Testis (tissue), 3 donors: ENCODE measurements around the gene FOS. TPM values are rescaled to one million over a fixed set of nuclear protein-coding genes. Genes with fewer than 3 reads are reported as not detected.

Experiments
- DNase-seq: peaks from one replicate; pipeline ENCODE4 v3.0.0-alpha.2; 2019
- H3K27ac ChIP-seq, 2 donors: fragments of 200-600 bp; sonication (generic); one replicate each; pipeline ENCODE4 v1.5.1; 2019
- H3K27me3 ChIP-seq: fragments of 200-600 bp; sonication (generic); one replicate; pipeline ENCODE4 v1.5.1; 2019
- H3K36me3 ChIP-seq: fragments of 200-600 bp; sonication (generic); one replicate; pipeline ENCODE4 v1.5.1; 2017; ENCODE audit warnings: low read depth; ENCODE audit errors: missing control alignments
- H3K4me1 ChIP-seq: fragments of 200-600 bp; sonication (generic); one replicate; pipeline ENCODE4 v1.5.1; 2019
- H3K4me3 ChIP-seq, 2 donors: fragments of 200-600 bp; sonication (generic); one replicate each; pipeline ENCODE4 v1.5.1; 2017 to 2019
- H3K9me3 ChIP-seq: fragments of 200-600 bp; sonication (generic); one replicate; pipeline ENCODE4 v1.5.1; 2017
- CTCF ChIP-seq, 3 experiments: fragments of 450-650 bp in 2 of 3; fragments of 200-600 bp in 1 of 3; sonication (generic) in 1 of 3; IDR thresholded peaks; one replicate each; pipeline ENCODE4 v1.5.1; 2016 to 2019; ENCODE audit warnings: antibody characterized with exemption in 3 of 3, mild to moderate bottlenecking in 2 of 3, moderate library complexity in 1 of 3
- POLR2A ChIP-seq: fragments of 450-650 bp; IDR thresholded peaks from one replicate; pipeline ENCODE4 v1.6.1; 2017; ENCODE audit warnings: antibody characterized with exemption, mild to moderate bottlenecking, moderate library complexity
- WGBS, 2 donors: methylation state at CpG; one replicate each; pipeline ENCODE4 v1.1.5; 2018; 5-methylcytosine and 5-hydroxymethylcytosine counted together
- intact Hi-C: fragments of 100-400 bp; cut with DNase I; formaldehyde crosslinking; loops from one replicate; pipeline ENCODE4 v1.15.1; 2023; ENCODE audit warnings: low total_unique reads
- polyA plus RNA-seq: library from polyadenylated mRNA; stranded (reverse); fragments of 350-450 nt; fragmentation: Illumina TruSeq; extraction: RNeasy Lipid Tissue Mini Kit (QIAGEN cat#74804); gene quantifications from one replicate; pipeline ENCODE4 v1.2.3, GENCODE V29; 2014; ENCODE audit warnings: low read depth, low replicate concordance; ENCODE audit not compliant: insufficient read depth
- total RNA-seq, 2 donors: library from RNA; depleted of rRNA; stranded (reverse); fragments of >200 nt; gene quantifications; one replicate each; pipeline ENCODE4 v1.2.3, GENCODE V29; 2016

FOS gene
- total and polyA plus RNA-seq, 3 donors from 2014 or later = 44.2 to 247 (median 66.1) TPM

- 96 to 97% methylated on average over 5 of the region's 5 CpGs for WGBS, 2 donors
- Histone ChIP-seq H3K4me1 (peaks cover 7% of the 10 kb centered on the region), H3K27ac (no peak overlapping the region), H3K4me3 (no peak overlapping the region), H3K27me3 (no peaks in the 10 kb centered on the region), H3K36me3 (no peaks in the 10 kb centered on the region), H3K9me3 (no peaks in the 10 kb centered on the region)
- TF ChIP-seq CTCF (IDR thresholded peaks at IDR 0.05) (no peak), POLR2A (no peak)
- DNase-seq = no peak
- intact Hi-C loops = no loop called here
These were observed 34.5 kb upstream of the FOS start for GRCh38 chr14:75244121-75244520.

- no peaks in the 10 kb centered on the region for H3K36me3 ChIP-seq
- WGBS, 2 donors = 92 to 94% methylated on average over 7 of the region's 7 CpGs
- TF ChIP-seq CTCF (IDR thresholded peaks at IDR 0.05) = no peak
- TF ChIP-seq POLR2A = no peak
- no peaks in the 10 kb centered on the region for H3K4me1 ChIP-seq
- H3K9me3 ChIP-seq = no peaks in the 10 kb centered on the region
- no peaks in the 10 kb centered on the region for H3K27me3 ChIP-seq
- H3K27ac ChIP-seq = no peak overlapping the region
- DNase-seq = no peak
- H3K4me3 ChIP-seq = no peak overlapping the region
- intact Hi-C loops = no loop called here
These were observed 31.9 kb upstream of the FOS start for GRCh38 chr14:75246546-75247285.

GRCh38 chr14:75247286-75247922 lies 31.2 kb upstream of the FOS start:
- 66 to 76% methylated on average over 15 of the region's 15 CpGs for WGBS, 2 donors
- peaks cover 3% of the 10 kb centered on the region for H3K4me1 ChIP-seq
- intact Hi-C loops = no loop called here

GRCh38 chr14:75247939-75248338 lies 30.7 kb upstream of the FOS start:
- peaks cover 4% of the 10 kb centered on the region for H3K4me1 ChIP-seq
- H3K4me3 ChIP-seq = no peak overlapping the region
- no peaks in the 10 kb centered on the region for H3K9me3 ChIP-seq
- no peaks in the 10 kb centered on the region for H3K27me3 ChIP-seq
- H3K27ac ChIP-seq = no peak overlapping the region
- DNase-seq = no peak
- no peaks in the 10 kb centered on the region for H3K36me3 ChIP-seq
- no peak for TF ChIP-seq CTCF (IDR thresholded peaks at IDR 0.05)
- no peak for TF ChIP-seq POLR2A
- WGBS, 2 donors = 87 to 88% methylated on average over 6 of the region's 6 CpGs
- intact Hi-C loops = no loop called here

More at GRCh38 chr14:75247286-75247922, 31.2 kb upstream of the FOS start:
- Histone ChIP-seq H3K9me3 (no peaks in the 10 kb centered on the region), H3K4me3 (no peak overlapping the region), H3K36me3 (no peaks in the 10 kb centered on the region), H3K27ac (no peak overlapping the region), H3K27me3 (no peaks in the 10 kb centered on the region)
- TF ChIP-seq CTCF (IDR thresholded peaks at IDR 0.05) = no peak
- TF ChIP-seq POLR2A = no peak
- no peak for DNase-seq
